CD4-positive, alpha-beta T cell treated with Interleukin-6 for 4 hours (primary cell): ENCODE data around the gene GP2.
"Not testable (repeated sequence)": the region's sequence is repeated elsewhere in the genome, so short reads cannot be mapped to it uniquely, and the experiment has no call there.

ENCODE experiments used
- DNase-seq: peaks from one replicate; pipeline ENCODE4 v3.0.0-alpha.2; 2020; ENCODE audit warnings: mixed read lengths

GP2 gene

GRCh38 chr16:20323591-20324117 lies 3.7 kb downstream of the GP2 start:
- DNase-seq: no peak

DNA sequence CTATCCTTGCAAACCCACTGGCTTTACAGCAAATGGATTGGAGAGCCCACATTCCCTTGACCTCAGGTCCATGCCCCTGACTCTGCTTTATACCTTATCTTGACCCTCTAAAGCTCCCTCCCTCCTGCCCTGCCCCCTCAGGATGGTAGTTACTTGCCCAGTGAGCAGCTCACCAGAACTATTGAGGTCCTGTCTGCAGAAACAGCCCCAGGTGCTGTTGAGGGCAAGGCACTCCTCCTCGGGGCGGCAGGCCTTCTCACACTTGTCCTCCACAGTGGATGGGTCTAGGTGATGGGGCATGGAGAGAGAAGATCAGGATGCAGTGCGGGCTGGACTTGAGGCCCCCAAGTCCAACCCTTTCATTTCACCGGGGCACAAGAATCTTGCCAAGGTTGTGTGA lies 4.6 kb downstream of the GP2 start:
- no peak for DNase-seq

DNA sequence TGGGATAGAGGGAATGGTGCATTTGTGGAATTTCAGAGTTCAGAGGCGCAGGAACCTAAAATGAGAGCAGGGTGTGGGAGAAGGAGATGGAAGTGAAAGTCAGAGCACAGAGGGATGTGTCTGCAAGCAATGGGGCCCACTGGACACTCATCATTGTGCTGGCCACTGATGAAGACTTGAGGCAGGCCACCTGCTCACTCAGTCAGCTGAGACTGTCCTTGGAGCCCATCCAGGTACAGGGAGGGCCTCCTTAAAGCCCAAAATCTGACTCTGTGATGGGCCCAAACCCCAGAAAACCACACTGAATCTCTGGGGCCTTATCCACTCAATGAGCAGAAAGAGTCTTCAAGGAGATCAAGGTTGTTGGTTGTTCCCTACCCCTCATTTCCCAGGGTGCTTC lies 5.6 kb downstream of the GP2 start:
- DNase-seq: no peak

- not testable (repeated sequence) for DNase-seq
Measured at GRCh38 chr16:20321051-20321450, 6.3 kb downstream of the GP2 start.

GRCh38 chr16:20320592-20320991 lies 6.7 kb downstream of the GP2 start:
- DNase-seq: no peak

GRCh38 chr16:20320178-20320577 lies 7.1 kb downstream of the GP2 start:
- DNase-seq: no peak

DNA sequence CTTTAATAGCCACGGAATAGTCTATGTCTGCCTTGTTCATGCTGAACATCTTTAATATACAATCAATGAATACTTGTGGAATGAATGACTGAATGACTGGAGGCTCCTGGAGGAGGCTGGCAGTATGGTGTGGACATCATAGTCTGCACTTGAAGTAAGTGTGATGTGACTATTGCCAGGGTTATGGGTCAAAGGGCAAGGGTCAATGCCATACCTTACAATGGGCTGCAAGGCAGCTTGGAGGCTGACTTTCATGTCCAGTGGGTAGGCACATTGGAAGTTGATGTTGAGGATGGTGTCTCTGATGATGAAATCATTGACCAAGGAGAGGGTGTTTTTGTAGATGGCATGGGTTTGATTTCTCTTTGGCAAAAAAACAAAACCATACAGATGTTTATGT lies 7.9 kb downstream of the GP2 start:
- DNase-seq: no peak

GRCh38 chr16:20318437-20318836 lies 8.9 kb downstream of the GP2 start:
- no peak for DNase-seq

GRCh38 chr16:20318006-20318405 lies 9.3 kb downstream of the GP2 start:
- DNase-seq: no peak

DNA sequence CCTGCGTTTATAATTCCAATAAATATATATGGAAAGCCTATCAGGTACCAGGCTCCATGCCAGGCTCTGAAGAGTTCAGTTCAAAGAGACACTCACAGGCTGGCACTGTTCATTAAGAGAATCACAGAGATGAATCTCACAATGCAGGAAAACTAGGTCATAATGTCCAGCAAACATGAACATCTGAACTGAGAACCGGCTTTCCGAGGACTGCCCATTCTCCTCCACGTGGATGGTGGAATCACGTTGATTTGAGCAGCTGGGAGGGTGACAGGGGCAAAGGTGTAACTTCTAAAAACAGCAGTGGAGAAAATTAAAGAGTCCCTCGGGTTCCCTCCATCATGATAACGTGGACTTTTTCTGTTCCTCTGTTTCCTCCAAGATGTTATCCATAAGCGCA lies 10.2 kb downstream of the GP2 start:
- DNase-seq: no peak

DNA sequence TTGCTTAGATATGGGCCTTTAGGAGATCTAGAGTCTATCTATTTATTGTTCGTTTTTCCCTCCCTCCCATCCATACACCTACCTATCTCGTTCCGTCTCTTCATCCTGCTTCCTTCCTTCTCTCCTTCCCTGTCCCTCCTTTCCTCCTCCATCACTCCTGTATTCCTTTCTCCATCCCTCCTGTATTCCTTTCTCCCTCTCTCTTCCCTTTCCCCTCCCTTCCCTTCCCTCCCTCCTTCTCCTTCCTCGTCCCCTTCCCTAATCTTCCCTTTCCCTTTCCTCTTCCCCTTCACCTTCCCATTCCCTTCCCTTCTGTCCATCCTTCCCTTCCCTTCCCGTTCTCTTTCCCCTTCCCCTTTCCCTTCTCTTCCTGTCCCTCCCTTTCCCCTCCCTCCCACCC lies 10.6 kb downstream of the GP2 start:
- DNase-seq: no peak

DNA sequence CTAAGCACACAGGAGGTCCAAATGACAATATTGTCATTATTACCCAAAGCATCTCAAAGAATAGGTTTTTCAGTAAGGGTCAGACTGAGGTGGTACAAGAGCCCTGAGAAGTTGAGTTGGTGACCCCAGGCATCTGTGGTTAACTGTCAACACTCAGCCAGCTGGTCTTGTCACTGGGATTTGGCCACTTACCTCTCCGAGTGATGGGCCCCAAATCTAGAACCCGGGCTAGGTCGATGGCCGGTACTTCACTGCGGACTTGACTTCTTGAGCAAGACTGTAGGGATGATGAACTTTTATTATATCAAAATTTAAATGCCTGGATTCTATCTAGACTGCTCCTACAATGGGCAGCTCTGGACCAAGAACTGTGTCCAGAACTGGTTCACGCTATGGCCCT lies 11.5 kb downstream of the GP2 start:
- no peak for DNase-seq

DNA sequence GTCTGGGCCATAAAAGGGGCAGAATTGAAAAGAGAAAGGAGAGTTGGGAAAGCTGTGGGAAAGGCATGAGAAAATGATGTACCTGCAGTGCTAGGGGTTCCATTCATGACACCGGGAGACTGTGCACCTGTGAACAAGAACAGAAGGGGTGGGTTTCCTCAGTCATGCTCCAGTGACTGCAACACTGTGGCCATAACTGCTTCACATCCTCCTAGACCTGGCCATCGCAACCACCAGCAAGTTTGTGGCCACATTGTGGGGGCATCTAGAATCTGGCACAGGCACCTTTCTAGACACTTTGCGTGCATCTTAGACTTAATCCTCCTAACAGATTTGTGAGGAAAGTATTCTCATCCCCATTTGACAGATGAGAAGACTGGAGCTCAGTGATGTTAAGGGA lies 12.7 kb downstream of the GP2 start:
- DNase-seq: no peak

DNA sequence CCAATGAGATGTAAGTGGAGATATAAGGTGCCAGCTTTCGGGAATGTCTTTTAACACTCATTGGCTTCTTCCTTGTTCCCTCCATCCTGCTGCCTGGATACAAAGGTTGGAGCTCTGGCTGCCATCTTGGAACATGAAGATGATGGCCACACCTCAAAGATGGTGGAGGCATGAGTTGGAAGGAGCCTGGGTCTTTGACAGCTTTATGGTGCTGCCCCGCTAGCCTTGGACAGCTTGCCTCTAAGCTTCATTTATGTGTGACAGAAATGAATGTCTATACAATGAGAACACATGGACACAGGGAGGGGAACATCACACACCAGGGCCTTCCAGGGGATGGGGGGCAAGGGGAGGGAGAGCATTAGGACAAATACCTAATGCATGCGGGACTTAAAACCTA lies 13.6 kb downstream of the GP2 start:
- DNase-seq: no peak

- not testable (repeated sequence) for DNase-seq
Measured at GRCh38 chr16:20312536-20313095, 14.7 kb downstream of the GP2 start.

DNA sequence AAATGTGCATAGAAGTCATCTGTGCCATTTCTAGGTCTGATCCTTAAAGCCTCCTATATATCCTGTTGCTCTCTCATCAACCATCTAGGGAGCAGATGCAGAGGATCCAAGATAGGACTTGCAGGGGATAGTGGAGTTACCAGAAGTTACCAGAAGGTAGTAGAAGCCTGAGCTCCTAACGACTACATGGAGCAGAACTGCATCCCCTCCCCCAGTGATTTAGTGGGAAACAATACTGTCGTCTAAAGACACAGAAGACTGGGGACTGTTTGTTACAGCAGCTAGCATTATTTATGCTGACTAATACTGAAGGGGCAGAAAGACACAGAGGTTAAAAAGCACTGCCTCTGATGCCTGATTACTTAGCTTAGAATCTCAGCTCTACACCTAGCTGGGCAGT lies 15.8 kb downstream of the GP2 start:
- DNase-seq: no peak

DNA sequence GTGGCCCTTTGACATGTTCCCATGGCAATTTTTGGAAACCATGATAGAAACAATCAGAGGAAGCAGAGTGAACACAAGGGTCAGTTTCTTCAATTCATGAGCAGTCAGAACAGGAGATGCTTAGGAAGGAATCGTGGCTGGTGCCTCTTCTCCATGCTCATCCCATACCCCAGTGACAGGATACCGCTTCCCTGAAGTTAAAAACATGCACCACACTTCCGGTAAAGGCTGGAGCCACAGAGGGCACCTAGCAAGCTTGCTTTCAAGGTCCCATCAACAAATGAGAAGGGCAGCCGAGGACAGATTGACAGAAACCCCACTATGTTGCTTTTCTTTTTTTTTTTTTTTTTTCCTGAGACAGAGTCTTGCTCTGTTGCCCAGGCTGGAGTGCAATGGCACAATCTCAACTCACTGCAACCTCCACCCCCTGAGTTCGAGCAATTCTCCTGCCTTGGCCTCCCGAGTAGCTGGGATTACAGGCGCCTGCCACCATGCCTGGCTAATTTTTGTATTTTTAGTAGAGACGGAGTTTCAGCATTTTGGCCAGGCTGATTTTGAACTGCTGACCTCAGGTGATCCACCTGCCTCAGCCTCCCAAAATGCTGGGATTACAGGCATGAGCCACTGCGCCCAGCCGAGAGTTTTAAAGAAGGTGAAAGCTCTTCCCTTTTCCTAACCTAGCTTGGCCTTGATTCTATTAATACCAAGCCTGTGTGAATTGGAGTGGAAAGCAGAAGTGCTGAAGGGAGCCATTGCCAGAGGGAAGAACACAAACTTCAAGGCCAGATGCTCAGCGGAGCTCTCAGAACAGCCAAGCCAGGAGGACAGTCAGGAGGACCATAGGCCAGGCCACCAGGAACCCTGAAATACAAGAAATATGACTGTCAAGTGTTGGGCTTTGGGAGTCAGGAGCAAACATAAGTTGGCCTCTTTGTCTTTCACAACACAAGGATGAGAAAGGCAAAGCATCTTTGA lies 16.6 kb downstream of the GP2 start:
- DNase-seq: no peak

- DNase-seq: no peak
Measured at GRCh38 chr16:20309786-20310185, 17.5 kb downstream of the GP2 start.

DNA sequence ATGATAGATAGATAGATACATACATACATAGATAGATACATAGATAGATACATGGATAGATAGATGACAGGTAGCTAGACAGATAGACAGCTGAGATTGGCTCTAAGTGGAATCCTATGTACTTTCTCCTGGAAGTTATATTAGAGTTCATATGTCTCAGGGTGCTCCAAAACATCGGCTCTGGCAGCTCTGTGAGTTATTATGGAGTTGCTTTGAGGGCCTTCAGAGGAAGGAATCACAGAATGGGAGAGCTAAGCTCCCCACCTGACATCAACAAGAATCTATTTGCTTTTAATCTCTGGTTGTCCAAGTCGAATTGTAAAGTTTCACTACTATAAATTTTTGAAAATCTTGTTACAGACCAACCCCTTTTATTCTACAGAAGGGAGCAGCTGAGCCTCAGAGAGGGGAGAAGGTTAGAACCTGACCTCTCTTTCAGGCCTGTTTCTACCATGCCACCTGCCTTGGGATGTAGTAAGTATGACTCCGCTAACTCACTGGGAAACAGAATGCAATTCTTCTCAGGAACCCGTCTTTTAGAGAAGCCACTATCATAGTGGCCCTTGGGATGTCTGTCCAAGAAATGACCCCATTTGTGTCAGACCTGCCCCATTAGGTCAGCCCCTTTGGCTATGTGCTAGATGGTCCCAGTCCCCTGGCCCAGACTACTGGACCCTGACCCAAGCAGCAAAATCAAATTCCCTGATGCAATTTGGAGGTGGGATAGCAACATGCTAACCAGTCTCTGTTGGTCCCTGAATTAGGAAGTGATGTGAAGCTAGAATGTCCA lies 18.3 kb downstream of the GP2 start:
- no peak for DNase-seq

DNA sequence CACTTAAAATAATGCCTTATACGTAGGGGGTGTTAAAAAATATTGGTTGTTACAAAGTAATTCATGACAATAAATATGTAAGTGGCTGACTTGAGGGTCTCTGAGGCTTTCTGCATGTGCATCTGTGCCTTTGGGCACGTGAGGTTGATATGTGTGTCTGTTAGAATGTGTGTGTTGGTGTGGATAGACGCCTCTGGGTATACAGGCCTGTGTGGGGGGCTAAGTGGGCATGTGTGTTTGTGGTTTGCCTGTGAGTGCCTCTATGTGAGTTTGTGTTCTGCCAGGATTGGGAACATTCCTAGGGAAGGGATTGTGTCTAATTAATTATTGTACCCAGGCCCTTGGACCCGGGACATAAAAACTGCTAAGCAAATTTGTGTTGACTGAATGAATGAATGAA lies 19.0 kb downstream of the GP2 start:
- DNase-seq: no peak

DNA sequence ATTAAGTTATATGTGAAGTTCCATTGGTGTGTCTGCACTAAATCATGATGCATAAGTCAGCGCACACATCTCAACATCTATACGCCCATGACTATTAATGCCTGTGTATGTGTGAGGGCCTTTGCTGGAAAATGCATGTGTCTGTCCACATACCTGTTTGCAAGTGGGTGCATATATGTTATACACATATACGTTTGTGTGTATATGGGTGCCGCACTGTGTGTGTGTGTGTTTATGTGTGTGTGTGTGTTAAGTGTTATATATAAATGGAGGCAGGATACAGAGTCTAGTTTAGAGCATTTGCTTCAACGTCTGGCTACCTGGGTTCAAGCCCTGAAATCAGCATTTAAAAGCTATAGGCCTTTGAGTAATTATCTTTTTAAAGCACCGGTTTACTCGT lies 19.5 kb downstream of the GP2 start:
- DNase-seq: no peak

- no peak for DNase-seq
Measured at GRCh38 chr16:20307240-20307671, 20.1 kb downstream of the GP2 start.

DNA sequence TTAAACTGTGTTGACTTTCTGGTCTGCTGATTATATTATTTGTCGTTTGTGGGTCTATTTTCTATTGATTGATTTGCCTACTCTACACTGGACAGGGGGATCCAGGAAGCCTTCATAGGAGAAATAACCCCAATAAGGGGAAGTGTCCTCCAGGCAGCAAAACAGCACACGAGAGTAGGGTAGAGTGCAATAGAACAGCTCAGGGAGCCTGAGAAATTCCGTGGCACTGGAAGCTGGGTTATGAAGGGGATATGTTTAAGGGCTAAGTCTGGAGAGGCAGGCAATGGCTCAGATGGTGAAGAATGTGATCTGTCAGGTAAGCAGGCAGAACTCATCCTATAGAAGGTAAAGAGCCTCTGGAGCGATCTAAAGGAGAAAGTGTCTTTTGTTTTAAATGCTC lies 20.9 kb downstream of the GP2 start:
- no peak for DNase-seq
